Tibial artery (tissue), 4 donors: ENCODE data around the gene APOC4.

Source experiments
- DNase-seq, 2 donors: peaks; one replicate each; pipeline ENCODE4 v3.0.0-alpha.2; 2019
- H3K27ac ChIP-seq, 2 donors: fragments of 200-600 bp; sonication (generic) in 1 of 2; 1 replicate in 1 of 2; 2 replicates in 1 of 2; pipeline ENCODE4 v1.5.1; 2018 to 2019; ENCODE audit warnings: mild to moderate bottlenecking in 1 of 2
- H3K27me3 ChIP-seq, 2 donors: fragments of 200-600 bp; sonication (generic) in 1 of 2; one replicate each; pipeline versions ENCODE4 v1.5.1 to v1.6.0; 2016 to 2019
- H3K36me3 ChIP-seq, 3 donors: fragments of 200-600 bp; sonication (generic) in 2 of 3; one replicate each; pipeline ENCODE4 v1.5.1; 2016 to 2019; ENCODE audit warnings: mild to moderate bottlenecking in 2 of 3
- H3K4me1 ChIP-seq, 4 donors: fragments of 200-600 bp; sonication (generic) in 2 of 4; 1 replicate in 3 of 4; 2 replicates in 1 of 4; pipeline ENCODE4 v1.5.1; 2016 to 2019
- H3K4me3 ChIP-seq, 2 donors: fragments of 200-600 bp; sonication (generic) in 1 of 2; 1 replicate in 1 of 2; 2 replicates in 1 of 2; pipeline ENCODE4 v1.5.1; 2018 to 2019; ENCODE audit warnings: mild to moderate bottlenecking in 2 of 2
- H3K9me3 ChIP-seq, 3 donors: fragments of 200-600 bp; sonication (generic) in 1 of 3; one replicate each; pipeline ENCODE4 v1.5.1; 2016 to 2019
- CTCF ChIP-seq, 2 experiments: fragments of 200-600 bp in 1 of 2; fragments of 450-650 bp in 1 of 2; IDR thresholded peaks; one replicate each; pipeline ENCODE4 v1.5.1; 2017 to 2019; ENCODE audit warnings: antibody characterized with exemption in 2 of 2, mild to moderate bottlenecking in 1 of 2, moderate library complexity in 1 of 2
- intact Hi-C: fragments of 100-400 bp; cut with DNase I; formaldehyde crosslinking; loops from one replicate; pipeline ENCODE4 v1.15.0; 2023; ENCODE audit warnings: low total_unique reads

The APOC4 gene, protein sequence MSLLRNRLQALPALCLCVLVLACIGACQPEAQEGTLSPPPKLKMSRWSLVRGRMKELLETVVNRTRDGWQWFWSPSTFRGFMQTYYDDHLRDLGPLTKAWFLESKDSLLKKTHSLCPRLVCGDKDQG

DNA sequence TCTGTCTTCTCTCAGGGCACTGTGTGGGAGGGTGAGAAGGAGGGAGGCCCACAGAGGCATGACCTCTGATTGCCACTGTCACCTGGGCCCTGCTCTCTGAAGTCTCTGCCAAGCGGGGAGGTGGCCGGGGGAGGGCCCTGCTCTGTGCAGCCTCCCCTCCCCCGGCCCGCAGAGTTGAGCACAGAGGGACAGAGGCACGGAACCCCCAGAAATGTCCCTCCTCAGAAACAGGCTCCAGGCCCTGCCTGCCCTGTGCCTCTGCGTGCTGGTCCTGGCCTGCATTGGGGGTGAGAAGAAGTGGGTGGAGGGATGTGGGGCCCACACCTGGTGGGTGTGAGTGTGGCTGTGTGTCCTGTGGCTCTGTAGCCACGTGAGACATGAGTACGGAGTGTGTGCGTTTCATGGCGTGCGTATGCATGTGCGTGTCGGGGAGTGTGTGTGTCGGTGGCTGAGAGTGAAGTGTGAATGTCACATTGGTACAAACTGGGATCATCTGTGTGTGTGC is at the start of gene APOC4:
Gene APOC4 (plus strand): TSS at position 171 of the 505 bp plus-strand sequence. CDS start 41 bp downstream, at position 212.
- Histone ChIP-seq H3K4me1 (no peaks in the 10 kb centered on the region), H3K4me3 (no peak within 1 kb of the TSS), H3K9me3 (no peaks in the 10 kb centered on the region), H3K27ac (no peak within 1 kb of the TSS), H3K36me3 (no peaks in the 10 kb centered on the region), H3K27me3 (no peaks in the 10 kb centered on the region)
- DNase-seq, result no peak
- intact Hi-C loops, result no loop called here
- no peak for TF ChIP-seq CTCF (IDR thresholded peaks at IDR 0.05)

- no peak for TF ChIP-seq CTCF (IDR thresholded peaks at IDR 0.05)
Observed at GRCh38 chr19:44892932-44893331, 49.1 kb upstream of the APOC4 start.

GRCh38 chr19:44893332-44894051 is 48.5 kb upstream of the APOC4 start:
- no peaks in the 10 kb centered on the region for H3K27me3 ChIP-seq
- H3K9me3 ChIP-seq, result no peaks in the 10 kb centered on the region
- H3K4me3 ChIP-seq, result no peak overlapping the region
- DNase-seq, result no peak
- intact Hi-C loops, result no loop called here
- H3K27ac ChIP-seq, result no peak overlapping the region
- peaks cover 0 to 27% (median 21%) of the 10 kb centered on the region in 4 donors for H3K4me1 ChIP-seq
- peaks cover 45 to 64% (median 55%) of the 10 kb centered on the region in 3 donors for H3K36me3 ChIP-seq
- no peak for TF ChIP-seq CTCF (IDR thresholded peaks at IDR 0.05)

More at GRCh38 chr19:44892932-44893331, 49.1 kb upstream of the APOC4 start:
- Histone ChIP-seq H3K4me1 (peaks cover 0 to 27% (median 21%) of the 10 kb centered on the region in 4 donors), H3K9me3 (no peaks in the 10 kb centered on the region), H3K27ac (no peak overlapping the region), H3K4me3 (no peak overlapping the region), H3K27me3 (no peaks in the 10 kb centered on the region), H3K36me3 (peaks cover 45 to 64% (median 57%) of the 10 kb centered on the region in 3 donors)
- no peak for DNase-seq
- intact Hi-C loops, result no loop called here

DNA sequence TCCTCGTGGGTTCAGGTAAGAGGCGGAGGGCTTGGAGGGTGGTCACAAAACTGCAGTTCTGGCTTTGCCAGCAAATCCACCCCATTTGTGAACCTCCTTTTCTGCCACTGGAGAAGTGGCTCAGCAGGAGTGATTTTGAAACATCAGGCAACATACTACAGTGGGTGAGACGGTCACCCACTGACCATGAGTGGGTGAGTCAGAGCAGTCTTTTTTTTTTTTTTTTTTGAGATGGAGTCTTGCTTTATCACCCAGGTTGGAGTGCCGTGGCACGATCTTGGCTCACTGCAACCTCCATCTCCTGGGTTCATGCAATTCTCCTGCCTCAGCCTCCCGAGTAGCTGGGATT is 48.0 kb upstream of the APOC4 start:
- no peak overlapping the region for H3K27ac ChIP-seq
- peaks cover 0 to 27% (median 21%) of the 10 kb centered on the region in 4 donors for H3K4me1 ChIP-seq
- H3K27me3 ChIP-seq, result no peaks in the 10 kb centered on the region
- no peak for TF ChIP-seq CTCF (IDR thresholded peaks at IDR 0.05)
- DNase-seq, result no peak
- no peaks in the 10 kb centered on the region for H3K9me3 ChIP-seq
- peaks cover 45 to 66% (median 52%) of the 10 kb centered on the region in 3 donors for H3K36me3 ChIP-seq
- no peak overlapping the region for H3K4me3 ChIP-seq
- intact Hi-C loops, result no loop called here

GRCh38 chr19:44894946-44895345 is 47.1 kb upstream of the APOC4 start:
- peaks cover 0 to 18% (median 14%) of the 10 kb centered on the region in 4 donors for H3K4me1 ChIP-seq
- H3K9me3 ChIP-seq, result no peaks in the 10 kb centered on the region
- no peak for DNase-seq
- H3K36me3 ChIP-seq, result peaks cover 45 to 73% (median 56%) of the 10 kb centered on the region in 3 donors
- intact Hi-C loops, result no loop called here
- H3K4me3 ChIP-seq, result no peak overlapping the region
- no peak overlapping the region for H3K27ac ChIP-seq
- H3K27me3 ChIP-seq, result no peaks in the 10 kb centered on the region
- TF ChIP-seq CTCF (IDR thresholded peaks at IDR 0.05), result no peak
